GM19023 (cell line): ENCODE results near the gene DUSP14.
"Not testable (repeated sequence)": the region's sequence is repeated elsewhere in the genome, so short reads cannot be mapped to it uniquely, and the experiment has no call there.

ENCODE experiments used
- ATAC-seq: cut with Tn5 transposase; IDR thresholded peaks from one replicate; pipeline ENCODE4 v1.9.1; 2021; ENCODE audit warnings: mild to moderate bottlenecking, moderate library complexity; ENCODE audit not compliant: unreplicated experiment

DUSP14 gene, protein sequence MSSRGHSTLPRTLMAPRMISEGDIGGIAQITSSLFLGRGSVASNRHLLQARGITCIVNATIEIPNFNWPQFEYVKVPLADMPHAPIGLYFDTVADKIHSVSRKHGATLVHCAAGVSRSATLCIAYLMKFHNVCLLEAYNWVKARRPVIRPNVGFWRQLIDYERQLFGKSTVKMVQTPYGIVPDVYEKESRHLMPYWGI

DNA sequence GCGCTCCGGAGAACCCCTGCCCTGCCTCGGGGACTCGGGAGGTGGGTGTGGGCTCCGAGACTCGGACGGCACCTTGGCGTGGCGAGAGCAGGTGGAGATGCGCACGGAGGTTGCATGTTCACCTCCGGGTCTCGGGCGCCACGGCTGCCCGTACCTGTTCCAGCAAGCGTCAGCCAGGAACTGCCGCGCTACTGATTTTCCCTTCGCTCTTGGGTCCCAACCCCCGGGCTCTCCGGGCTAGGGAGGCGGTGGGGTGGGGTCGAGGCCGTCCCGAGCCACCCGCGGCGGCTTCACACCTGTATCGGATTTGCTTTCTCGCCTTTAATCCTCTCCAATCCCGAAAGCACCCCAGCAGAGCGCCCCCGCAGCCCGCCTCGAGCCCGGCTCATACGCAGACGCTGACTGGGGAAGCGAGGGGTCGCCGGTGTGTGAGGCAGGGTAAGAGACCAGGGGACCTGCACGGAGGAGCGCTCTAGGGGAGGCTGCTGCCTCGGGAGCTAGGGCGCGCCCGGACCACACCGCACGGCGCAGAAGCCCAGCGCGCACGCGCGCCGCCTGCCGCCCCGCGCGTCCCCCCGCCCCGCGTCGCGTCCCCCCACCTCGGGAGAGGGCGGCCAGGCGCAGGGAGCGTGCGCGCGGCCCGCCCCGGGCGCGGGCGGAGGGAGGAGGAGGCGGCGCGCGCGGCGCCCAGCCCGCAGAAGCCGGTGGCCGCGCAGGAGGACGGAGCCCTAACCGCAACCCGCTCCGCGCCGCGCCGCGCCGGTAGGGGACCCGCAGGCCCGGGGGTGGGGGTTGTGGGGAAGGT, at the start of gene DUSP14:
Gene DUSP14, plus strand, starts transcription at position 695 of the 805 bp plus-strand sequence. CDS start 22,382 bp downstream, outside the sequence.
- peak; percentile 60 for ATAC-seq

DNA sequence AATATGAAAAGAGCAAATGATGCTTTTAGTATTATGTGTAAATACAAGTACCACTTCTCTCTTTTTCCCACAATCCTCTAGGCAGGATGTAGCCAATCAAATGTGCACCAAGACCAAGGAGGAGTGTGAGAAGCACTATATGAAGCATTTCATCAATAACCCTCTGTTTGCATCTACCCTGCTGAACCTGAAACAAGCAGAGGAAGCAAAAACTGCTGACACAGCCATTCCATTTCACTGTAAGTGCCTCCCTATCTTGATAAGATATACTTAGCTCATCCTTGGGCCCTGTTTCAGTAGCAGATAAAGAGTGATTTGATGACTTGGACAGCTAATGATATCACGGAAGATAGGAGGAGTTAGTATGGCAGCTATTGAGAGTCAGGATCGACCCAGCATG, 49.3 kb upstream of the DUSP14 start:
- ATAC-seq = no peak

DNA sequence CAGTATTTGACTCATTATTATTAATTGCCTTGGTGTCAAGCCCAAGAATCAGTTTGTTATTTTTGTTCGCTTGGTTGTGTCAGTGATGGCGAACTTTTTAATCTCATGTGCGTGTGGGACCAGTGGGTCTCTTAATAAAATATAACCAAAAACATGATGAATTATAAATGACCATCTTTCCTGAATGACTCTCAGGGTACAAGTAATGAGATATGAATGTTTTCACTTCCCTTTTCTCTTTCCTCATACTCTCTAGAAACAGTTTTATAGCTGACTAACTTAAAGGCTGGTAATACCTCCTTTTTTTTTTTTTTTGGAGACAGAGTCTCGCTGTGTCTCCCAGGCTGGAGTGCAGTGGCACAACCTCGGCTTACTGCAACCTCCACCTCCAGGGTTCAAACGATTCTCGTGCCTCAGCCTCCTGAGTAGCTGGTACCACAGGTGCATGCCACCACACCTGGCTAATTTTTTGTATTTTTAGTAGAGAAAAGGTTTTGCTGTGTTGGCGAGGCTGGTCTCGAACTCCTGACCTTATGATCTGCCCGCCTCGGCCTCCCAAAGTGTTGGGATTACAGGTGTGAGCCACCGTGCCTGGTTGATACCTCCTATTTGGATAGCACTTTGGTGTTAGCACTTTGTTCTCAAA, 48.2 kb upstream of the DUSP14 start:
- ATAC-seq = not testable (repeated sequence)

DNA sequence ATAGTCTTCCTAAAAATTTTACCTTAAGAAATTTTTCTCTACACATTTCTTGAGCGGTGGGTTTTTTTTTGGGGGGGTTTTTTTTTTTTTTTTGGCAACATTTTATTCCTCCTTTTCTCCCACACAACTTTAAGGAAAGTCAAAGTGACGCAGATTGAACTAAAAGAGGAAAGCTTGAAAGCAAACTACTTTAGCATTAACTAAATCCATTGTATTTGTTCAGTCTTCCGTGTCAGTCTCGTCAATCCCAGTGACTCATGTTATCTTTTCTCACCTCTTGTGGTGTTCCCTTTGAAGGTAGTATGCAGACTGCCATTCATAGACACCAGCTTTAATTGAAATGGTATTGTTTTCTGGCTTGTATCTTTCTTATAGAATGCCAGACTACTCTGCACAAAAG, 43.7 kb upstream of the DUSP14 start:
- no peak for ATAC-seq

DNA sequence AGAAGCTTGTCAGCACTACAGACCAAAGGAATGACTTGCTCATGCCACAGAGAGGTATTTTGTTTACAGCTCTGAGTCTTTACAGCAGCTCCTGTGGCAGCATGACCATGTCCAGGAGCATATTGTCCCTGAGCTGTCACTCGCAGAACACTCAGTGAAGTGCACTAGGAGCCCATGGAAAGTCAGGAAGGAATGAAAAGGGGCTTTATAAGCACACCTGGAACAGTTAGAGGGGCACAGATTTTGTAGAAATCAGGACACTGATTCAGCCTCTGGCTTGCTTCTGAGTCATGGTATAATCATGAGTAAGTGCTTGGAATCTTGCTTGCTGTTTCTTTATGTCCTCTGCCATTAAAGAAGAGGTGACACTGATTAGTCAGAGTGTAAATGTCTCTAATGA, 42.0 kb upstream of the DUSP14 start:
- ATAC-seq = no peak

DNA sequence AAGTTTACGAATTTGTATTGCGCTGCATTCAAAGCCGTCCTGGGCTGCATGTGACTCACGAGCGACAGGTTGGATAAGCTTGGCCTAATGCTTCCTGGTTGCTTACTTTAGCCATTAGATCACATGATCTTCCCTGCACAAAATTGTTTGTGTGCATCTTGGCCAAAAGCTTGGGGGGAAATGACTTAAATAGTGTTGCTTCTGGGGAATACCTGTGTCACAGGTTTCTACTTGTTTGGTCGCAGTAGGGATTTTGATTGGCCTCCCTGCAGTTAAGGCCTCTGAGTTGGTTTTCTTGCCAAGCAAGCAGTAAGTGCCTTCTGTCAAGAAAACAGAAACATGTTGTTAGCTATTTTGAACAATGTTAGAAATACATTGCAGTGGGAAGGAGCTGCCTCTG, 39.6 kb upstream of the DUSP14 start:
- ATAC-seq = no peak

DNA sequence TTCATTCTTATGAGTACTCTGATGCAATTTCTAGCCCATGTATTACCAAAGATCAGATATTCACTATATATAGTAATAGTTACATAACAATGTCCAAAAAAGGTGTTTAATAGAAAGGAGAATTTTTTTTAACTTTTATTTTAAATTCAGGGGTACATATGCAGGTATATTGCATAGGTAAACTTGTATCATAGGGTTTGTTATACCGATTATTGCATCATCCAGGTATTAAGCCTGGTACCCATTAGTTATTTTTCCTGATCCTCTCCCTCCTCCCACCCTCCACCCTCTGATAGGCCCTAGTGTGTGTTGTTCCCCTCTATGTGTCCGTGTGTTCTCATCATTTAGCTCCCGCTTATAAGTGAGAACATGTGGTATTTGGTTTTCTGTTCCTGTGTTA, 31.9 kb upstream of the DUSP14 start:
- ATAC-seq = not testable (repeated sequence)

DNA sequence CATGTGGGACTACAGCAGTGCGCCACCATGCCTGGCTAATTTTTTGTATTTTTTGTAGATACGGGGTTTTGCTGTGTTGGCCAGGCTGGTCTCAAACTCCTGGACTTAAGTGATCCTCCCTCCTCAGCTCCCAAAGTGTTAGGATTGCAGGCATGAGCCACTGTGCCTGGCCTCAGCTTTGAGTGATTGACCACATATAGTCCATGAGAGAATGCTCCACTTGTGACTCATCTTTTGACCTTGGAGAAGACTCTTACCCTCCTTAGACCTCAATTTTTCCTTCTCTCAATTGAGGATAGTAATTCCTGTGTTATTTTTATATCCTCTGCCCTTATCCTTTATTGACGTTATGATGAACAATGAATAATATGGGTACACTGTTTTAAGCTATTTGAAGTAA, 30.9 kb upstream of the DUSP14 start:
- no peak for ATAC-seq

DNA sequence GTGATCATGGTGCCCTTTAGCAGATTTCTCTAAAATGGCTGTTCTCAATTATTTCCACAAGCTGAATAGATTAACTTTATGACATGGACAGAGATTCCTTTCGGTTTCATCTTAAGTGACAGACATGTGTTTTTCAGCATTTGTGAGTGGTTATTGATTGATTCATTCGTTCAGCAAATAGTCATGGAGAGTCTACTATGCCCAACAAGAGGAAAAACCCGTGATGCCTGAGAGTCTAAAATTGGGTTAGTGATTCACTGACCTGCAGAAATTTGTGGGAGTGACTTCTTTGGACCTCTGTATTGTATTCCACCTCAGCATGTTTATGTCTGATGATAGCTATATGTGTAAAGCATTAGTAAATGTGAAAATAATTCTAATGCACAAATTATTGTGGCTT, 28.0 kb upstream of the DUSP14 start:
- ATAC-seq = no peak

DNA sequence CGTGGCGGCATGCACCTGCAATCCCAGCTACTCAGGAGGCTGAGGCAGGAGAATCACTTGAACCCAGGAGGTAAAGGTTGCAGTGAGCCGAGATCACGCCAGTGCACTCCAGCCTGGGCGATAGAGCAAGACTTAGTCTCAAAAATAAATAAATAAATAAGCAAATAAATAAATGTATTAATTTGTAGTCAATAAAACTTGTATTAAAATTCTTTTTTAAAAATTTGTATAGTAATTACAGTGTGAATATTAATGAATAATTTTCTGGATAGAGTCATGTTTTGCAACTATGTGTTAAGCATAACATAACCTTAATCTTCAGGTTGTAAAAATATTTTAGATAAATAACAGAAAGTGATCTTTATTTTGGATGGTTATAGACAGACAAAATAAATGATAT, 27.2 kb upstream of the DUSP14 start:
- no peak for ATAC-seq

DNA sequence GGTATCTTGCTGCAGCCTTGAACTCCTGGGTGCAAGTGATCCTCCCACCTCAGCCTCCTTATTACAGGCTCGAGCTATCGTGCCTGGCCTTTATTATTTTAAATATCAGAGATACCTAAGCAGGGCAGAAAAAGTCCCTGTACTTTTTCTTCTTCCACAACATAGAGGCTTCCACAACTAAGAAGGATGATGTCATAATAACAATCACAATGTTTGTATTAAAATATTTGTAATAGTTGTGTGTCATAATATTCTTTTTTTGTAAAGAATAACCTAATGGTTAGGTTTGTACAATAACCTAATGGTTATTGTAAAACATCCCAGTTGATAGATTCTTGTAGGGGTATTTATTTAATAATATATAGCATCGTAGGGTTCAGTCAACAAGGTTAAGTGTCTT, 26.7 kb upstream of the DUSP14 start:
- ATAC-seq = no peak

DNA sequence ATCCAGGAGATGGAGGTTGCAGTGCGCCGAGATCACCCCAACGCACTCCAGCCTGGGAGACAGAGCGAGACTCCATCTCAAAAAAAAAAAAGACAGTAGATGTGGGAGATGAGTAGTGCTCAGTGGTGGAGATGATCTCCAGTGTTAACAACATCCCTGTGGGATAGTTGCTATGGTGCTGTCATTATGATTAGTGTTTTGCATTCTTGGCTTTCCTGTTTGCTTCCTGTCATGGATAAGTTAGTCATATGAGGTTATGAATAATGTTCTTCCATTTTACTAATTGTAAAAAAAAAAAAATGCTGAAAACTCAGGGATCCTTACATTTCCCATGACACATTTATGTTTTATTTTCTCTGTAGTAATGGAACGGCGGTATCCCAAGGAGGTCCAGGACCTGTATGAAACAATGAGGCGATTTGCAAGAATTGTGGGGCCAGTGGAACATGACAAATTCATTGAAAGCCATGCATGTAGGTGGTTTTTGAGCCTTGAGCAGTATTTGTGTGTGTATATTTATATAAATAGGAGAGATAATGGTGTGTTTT, 24.5 kb upstream of the DUSP14 start:
- no peak for ATAC-seq

DNA sequence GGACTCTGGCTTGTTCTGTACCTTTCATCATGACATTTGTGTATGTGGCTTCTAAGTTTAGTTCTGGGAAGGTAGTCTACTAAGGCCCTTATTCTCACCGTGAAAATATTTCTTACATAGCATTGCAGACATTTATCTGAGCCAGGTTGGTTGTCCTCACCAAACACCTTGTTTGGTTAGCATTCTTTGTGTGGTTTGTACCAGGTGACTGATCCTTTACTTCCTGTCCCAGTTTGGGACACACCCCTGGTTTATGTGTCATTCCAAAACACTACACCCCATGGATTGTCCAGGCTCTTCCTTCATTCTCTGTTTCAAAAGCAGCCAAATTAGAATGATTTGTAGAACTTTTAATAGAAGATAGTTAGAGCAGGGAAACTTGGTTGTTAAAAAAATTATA, 23.2 kb upstream of the DUSP14 start:
- ATAC-seq = no peak

DNA sequence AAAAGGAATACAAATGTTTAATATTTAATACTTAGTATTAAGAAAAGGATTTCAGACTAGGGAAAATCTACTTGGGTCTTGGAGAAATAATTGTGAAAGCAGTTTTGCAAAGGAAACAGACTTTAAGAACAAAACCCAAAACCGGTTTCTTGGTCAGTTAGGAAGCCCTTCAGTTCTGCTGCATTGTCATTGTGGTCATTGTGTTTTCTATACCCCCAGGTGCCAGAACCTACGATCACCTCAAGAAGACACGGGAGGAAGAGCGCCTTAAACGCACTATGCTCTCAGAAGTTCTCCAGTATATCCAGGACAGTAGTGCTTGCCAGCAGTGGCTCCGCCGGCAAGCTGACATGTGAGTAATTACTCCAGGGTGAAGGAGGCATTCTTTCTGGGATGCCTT, 19.5 kb upstream of the DUSP14 start:
- ATAC-seq = no peak

DNA sequence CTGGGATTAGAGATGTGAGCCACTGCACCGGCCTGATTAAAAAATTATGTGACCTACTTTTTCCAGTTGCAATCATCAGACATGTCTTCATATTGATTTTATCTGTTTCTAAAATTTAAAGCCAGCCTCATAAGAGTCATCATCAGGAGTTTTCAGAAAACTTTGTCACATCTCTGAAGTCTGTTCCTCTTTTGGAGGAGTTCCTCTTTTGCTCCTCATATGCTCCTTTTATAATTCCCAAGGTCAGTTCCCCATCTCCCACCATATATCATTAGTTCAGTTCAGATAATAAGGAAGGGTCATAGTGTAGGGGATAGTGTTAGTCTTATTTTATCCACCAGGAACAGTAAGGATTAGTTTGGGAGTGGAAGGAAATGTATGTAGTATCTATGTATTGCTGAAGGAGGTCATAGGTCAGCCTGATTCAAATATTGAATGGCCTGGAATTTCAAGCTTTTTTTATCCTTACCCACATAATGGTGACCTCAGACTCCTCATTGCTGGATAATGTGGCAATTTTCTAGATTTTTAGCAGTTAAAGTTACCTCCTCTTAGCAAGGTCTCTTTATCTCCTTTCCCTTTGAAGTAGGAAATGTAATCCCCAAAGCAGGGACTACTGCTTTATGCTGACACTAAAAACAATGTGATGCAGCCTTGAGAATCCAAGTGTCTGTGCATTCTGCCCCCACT, 13.8 kb upstream of the DUSP14 start:
- ATAC-seq = no peak

DNA sequence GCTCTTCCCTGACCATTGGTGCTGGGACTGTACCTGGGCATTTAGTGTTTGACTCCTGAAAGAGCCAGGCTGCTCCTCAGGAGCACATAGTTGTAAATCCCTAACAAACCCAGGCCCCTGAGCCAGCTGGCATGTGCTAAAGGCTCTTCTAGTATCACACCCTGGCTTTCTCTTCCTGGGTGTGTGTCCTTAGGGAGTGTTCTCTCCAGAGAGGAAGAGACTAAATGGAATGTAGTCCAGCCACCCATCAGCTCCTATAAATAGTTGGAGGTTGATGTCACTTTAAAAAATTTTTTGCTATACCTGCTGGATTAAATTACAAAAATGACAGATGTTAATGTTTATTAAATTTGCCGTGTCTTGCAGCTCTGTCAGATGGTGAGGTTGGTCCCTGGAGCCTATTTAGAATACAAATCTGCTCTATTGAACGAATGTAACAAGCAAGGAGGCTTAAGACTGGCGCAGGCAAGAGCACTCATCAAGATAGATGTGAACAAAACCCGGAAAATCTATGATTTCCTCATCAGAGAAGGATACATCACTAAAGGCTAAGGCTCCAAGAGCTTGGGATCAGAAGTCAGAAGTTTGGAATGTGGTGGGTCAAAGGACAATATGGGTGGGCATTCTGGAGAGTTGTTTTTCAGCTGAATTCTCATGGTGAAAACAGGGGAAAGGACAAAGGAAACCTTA, 13.1 kb upstream of the DUSP14 start:
- no peak for ATAC-seq

DNA sequence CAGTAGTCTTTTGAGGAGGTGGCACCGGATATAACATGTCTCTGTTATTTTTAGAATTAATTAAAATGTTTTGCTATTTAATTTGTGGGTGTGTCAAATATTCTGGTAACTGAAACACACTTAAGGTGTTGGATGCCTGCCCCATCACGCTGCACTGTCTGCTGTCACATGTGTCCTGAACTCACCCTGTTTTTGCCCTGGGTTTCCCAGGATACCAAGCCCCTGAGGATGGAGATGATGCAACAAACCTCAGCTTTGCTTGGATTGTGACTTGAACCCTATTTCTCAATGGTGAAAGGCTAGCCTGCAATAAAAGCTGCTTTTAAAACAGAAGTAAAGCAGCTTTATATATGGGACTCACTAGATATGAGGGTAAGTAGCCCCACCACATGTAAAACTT, 11.5 kb upstream of the DUSP14 start:
- no peak for ATAC-seq

DNA sequence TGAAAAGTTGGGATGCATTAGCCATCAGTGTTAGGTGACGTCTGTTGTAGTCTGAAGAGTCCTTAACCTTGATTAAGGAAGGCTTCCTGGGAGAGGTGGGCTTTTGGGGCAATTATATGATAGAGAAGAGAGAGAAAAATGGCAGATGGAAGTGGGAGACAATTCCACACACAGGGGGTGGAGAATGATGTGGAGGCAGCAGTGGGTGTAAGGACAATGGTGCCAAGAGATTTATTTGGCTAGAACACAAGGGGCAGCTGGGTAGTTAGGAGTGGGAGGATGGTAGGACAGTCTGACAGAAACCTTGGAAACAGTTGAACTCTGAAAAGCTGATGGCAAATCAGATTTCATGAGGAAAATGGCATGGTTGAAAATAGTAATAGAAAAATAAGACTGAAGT, 10.7 kb upstream of the DUSP14 start:
- ATAC-seq = no peak

DNA sequence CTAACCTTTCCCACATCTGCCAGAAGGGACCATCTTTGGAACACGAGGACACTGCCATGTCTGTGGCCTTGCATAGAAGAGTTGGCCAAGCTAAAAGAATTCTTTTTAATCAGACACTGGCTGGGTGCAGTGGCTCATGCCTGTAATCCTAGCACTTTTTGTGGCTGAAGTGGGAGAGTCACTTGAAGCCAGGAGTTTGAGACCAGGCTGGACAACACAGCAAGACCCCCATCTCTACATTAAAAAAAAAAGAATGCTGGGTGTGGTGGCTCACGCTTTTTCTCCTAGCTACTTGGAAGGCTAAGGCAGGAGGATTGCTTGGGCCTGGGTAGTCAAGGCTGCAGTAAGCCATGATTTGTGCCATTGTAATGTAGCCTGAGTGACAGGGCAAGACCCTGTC, 9.3 kb upstream of the DUSP14 start:
- ATAC-seq = no peak

DNA sequence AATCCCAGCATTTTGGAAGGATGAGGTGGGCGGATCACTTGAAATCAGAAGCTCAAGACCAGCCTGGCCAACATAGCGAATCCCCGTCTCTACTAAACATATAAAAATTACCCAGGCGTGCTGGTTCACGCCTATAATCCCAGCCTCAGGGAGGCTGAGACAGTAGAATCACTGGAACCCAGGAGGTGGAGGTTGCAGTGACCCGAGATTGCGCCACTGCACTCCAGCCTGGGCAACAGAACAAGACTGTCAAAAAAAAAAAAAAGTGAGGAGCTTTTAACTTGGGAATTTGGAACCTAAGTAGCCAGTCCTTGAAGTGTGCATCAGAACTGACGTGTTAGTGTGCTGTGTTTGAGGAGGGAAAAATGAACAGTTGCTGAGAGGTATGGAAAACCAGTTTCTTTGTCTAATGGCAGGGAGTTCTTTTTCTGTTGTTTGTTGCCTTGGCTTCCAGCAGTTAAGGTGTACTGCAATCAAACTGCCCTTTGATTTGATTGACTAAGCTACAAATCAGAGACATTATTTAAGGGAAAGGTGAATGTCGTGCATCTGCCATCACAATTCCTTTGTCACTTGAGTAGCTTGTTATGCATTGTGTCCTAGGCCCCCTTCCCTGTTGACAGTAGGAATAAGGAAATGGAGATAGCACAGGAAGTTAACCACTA, 8.6 kb upstream of the DUSP14 start:
- ATAC-seq = no peak
